ENCODE data around the gene TMEM181.

DNA sequence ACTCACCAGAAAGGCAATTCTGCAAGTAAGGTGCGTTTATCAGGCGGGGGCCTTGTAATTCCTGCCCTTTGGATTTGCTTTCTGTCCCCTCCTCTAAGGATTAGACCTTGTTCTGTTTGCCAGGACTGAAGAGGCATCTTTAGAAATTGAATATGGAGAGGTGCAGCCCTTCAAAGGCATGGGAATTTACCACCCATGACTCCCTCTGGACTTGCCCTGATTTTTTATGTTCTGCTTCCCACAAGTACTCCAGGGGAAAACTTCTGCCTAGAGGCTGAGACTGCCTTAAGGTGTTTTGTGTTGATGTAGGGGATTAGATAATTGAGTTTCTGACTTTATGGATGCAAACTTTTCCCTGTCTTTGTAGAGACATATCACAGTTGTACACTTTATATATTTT lies 120.1 kb downstream of the TMEM181 start:
- TF ChIP-seq SUZ12 (IDR thresholded peaks at IDR 0.05; ENCODE audit: extremely low read depth, insufficient read depth, insufficient read length) (no peak), ZNF274 (IDR thresholded peaks at IDR 0.05; ENCODE audit: low read depth, low read length) (no peak), YY1 (IDR thresholded peaks at IDR 0.05; ENCODE audit: insufficient read depth, insufficient read length) (no peak)

Measured in NT2/D1 (cell line).